ENCODE measurements around the gene SPATA2L. TPM values are rescaled to one million over a fixed set of nuclear protein-coding genes. Genes with fewer than 3 reads are reported as not detected.
"Not testable (repeated sequence)": the region's sequence is repeated elsewhere in the genome, so short reads cannot be mapped to it uniquely, and the experiment has no call there.

SPATA2L gene
- total RNA-seq, 1 experiment from 2014 or later, result 15.3 TPM

DNA sequence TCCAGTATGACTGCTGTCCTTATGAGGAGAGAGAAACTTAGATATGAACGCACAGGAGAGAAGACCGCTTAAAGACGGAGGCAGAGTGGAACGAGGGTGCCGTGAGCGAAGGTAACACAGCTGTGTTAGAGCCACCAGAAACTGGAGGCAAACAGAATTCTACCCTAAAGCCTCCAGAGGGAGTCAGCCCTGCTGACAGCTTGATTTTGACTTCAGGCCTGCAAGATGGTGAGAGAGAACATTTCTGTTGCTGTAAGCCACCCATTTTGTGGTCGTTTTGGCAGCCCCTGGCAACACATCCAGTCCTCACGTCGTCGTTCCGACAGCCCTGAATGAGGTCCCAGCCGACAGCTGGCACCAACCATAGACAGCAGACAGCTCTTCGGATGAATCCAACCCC, 2.8 kb upstream of the SPATA2L start:
- Histone ChIP-seq H4K20me1 (ENCODE audit: insufficient read depth) (peaks cover 6% of the 10 kb centered on the region), H3K4me1 (replicated peaks; ENCODE audit: insufficient read depth) (peaks cover 5% of the 10 kb centered on the region; the same call in 1 of the 2 replicates), H3K9me3 (ENCODE audit: insufficient read depth, low read depth) (no peaks in the 10 kb centered on the region), H3K4me3 (no peak overlapping the region), H3K27me3 (ENCODE audit: insufficient read depth, low read depth) (no peaks in the 10 kb centered on the region), H2AFZ (no peak overlapping the region), H3K27ac (no peak overlapping the region), H3K4me2 (no peak overlapping the region), H3K36me3 (ENCODE audit: low read depth) (no peaks in the 10 kb centered on the region), H3F3A (ENCODE audit: insufficient read depth, low read depth) (peaks cover 34% of the 10 kb centered on the region; the same call in 1 of the 2 replicates), H3K9me2 (ENCODE audit: insufficient read depth) (no peaks in the 10 kb centered on the region), H3K79me2 (ENCODE audit: low read depth) (no peaks in the 10 kb centered on the region)
- no peak for TF ChIP-seq EZH2 (IDR thresholded peaks at IDR 0.05; ENCODE audit: low read depth)
- TF ChIP-seq, protein P1, sequence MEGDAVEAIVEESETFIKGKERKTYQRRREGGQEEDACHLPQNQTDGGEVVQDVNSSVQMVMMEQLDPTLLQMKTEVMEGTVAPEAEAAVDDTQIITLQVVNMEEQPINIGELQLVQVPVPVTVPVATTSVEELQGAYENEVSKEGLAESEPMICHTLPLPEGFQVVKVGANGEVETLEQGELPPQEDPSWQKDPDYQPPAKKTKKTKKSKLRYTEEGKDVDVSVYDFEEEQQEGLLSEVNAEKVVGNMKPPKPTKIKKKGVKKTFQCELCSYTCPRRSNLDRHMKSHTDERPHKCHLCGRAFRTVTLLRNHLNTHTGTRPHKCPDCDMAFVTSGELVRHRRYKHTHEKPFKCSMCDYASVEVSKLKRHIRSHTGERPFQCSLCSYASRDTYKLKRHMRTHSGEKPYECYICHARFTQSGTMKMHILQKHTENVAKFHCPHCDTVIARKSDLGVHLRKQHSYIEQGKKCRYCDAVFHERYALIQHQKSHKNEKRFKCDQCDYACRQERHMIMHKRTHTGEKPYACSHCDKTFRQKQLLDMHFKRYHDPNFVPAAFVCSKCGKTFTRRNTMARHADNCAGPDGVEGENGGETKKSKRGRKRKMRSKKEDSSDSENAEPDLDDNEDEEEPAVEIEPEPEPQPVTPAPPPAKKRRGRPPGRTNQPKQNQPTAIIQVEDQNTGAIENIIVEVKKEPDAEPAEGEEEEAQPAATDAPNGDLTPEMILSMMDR (conservative IDR thresholded peaks at IDR 0.05), result no peak
- CTCF ChIA-PET, result interaction anchor here (0.6 kb wide), 1 partner anchor 168 kb away, joined by 8 read pairs; no protein-coding TSS in a partner anchor
- intact Hi-C loops (cut with micrococcal nuclease; ENCODE audit: unreplicated experiment), result loop anchor here (5.0 to 10.0 kb wide), 4 partner anchors 132 to 459 kb away; partner anchors contain the start of gene TUBB3
- BruUV-seq (replicated peaks), result no TSS peak
- POLR2A ChIA-PET (ENCODE audit: unreplicated experiment), result interaction anchor here (0.6 kb wide), 1 partner anchor 169 kb away, joined by 16 read pairs; the partner anchor contains the start of gene TCF25
- DNase-seq, result no peak

DNA sequence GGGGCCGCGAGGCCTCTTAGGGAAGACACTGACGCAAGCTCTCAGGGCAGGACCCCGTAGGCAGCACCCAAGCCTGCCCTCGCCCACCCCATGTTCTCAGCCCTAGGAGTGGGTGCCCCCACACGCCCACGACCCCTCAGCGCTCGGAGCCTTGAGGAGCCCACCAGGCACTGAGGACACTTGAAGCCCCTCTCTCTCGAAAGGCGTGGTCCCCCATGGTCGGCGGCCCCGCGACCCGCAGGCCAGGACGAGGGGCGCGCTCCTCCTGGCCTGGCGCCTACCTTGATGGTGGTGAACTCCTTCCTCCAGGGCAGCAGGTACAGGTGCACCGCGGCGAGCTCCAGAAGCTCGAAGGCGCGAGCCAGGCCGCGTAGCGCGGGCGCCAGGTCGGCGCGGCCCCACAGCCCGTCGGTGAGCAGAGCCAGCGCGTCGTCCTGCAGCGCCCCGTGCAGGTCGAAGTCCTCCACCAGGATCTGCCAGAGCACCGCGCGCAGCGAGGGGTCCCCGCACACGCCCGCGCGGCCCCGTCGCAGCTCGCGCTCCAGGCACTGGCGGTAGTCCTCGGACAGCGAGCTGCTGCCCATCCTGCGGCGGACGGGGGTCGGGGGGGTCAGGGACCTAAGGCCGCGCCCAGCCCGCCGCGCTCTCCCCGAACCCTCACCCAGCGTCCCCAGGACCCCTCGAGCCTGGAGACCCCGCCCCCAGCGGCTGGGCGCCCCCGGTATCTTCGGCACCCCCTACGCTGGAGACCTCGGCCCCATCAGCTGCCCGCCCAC, 668 bp downstream of the SPATA2L start:
- BruUV-seq (replicated peaks), result TSS peak; percentile 26
- Histone ChIP-seq H3K4me2 (peak overlapping the region; percentile 96), H3K9me3 (ENCODE audit: insufficient read depth, low read depth) (no peaks in the 10 kb centered on the region), H2AFZ (peak overlapping the region; percentile 71), H3K27ac (peak overlapping the region; percentile 29; the same call in 1 of the 2 replicates), H3K79me2 (ENCODE audit: low read depth) (no peaks in the 10 kb centered on the region), H3K4me3 (peak overlapping the region; percentile 67), H3F3A (ENCODE audit: insufficient read depth, low read depth) (peaks cover 34% of the 10 kb centered on the region; the same call in 1 of the 2 replicates), H4K20me1 (ENCODE audit: insufficient read depth) (peaks cover 23% of the 10 kb centered on the region), H3K9me2 (ENCODE audit: insufficient read depth) (no peaks in the 10 kb centered on the region), H3K36me3 (ENCODE audit: low read depth) (no peaks in the 10 kb centered on the region), H3K4me1 (replicated peaks; ENCODE audit: insufficient read depth) (peaks cover 5% of the 10 kb centered on the region; the same call in 1 of the 2 replicates), H3K27me3 (ENCODE audit: insufficient read depth, low read depth) (no peaks in the 10 kb centered on the region)
- POLR2A ChIA-PET (ENCODE audit: unreplicated experiment), result interaction anchor here (0.6 to 0.9 kb wide), 5 partner anchors 16 to 173 kb away, joined by 4 to 8 read pairs (median 8); partner anchors contain the start of gene TCF25
- CTCF ChIA-PET, result interaction anchor here (0.7 to 2.0 kb wide), 6 partner anchors 14 to 382 kb away, joined by 3 to 7 read pairs (median 4); partner anchors contain the start of genes CDK10, TCF25, VPS9D1 and ZNF276
- DNase-seq, result peak; percentile 57 to 66
- no peak for TF ChIP-seq EZH2 (IDR thresholded peaks at IDR 0.05; ENCODE audit: low read depth)
- TF ChIP-seq, protein P1 (conservative IDR thresholded peaks at IDR 0.05), result no peak; the same call in 1 of the 2 replicates
- intact Hi-C loops (cut with micrococcal nuclease; ENCODE audit: unreplicated experiment), result loop anchor here (1.0 to 10.0 kb wide), 6 partner anchors 18 to 456 kb away; partner anchors contain the start of gene TUBB3

DNA sequence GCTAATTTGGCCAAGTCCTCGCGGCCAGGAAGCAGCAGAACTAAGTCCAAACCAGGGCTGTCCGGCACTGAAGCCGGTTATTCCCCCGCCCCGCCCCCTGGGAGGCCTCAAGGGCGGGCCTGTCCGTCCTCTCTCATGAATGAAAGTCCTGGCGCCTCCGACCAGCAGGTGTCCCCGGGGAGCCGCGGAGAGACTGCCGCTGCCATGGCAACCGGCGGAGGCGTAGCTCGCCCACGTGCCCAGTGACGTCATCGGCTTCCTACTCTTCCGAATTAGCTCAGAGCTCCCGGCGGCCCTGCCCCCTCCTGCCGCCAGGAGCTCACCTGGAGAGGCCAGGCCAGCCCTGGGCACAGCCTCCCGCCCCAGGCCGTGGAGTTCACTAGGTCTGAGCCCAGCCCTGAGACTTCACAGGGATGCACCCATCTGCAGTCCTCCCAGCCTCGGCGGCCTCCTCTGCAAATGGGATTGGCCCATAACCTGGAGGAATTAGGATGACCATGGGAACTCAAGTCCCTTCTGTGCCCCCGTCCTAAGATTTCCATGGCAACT, 1.3 kb downstream of the SPATA2L start:
- Histone ChIP-seq H3K27me3 (ENCODE audit: insufficient read depth, low read depth) (no peaks in the 10 kb centered on the region), H3K4me1 (replicated peaks; ENCODE audit: insufficient read depth) (peaks cover 5% of the 10 kb centered on the region; the same call in 1 of the 2 replicates), H3K4me3 (peak overlapping the region; percentile 67), H3K9me3 (ENCODE audit: insufficient read depth, low read depth) (no peaks in the 10 kb centered on the region), H2AFZ (no peak overlapping the region; the same call in 1 of the 2 replicates), H3K36me3 (ENCODE audit: low read depth) (no peaks in the 10 kb centered on the region), H3K4me2 (peak overlapping the region; percentile 96), H3K9me2 (ENCODE audit: insufficient read depth) (no peaks in the 10 kb centered on the region), H3K79me2 (ENCODE audit: low read depth) (no peaks in the 10 kb centered on the region), H3F3A (ENCODE audit: insufficient read depth, low read depth) (peaks cover 38% of the 10 kb centered on the region; the same call in 1 of the 2 replicates), H3K27ac (peak overlapping the region; percentile 29; the same call in 1 of the 2 replicates), H4K20me1 (ENCODE audit: insufficient read depth) (peaks cover 23% of the 10 kb centered on the region)
- ChIA-PET POLR2A (ENCODE audit: unreplicated experiment) (interaction anchor here (0.5 to 0.9 kb wide), 7 partner anchors 16 to 1165 kb away, joined by 4 to 12 read pairs (median 8); partner anchors contain the start of gene TCF25), CTCF (interaction anchor here (0.6 to 2.0 kb wide), 9 partner anchors 13 to 382 kb away, joined by 3 to 19 read pairs (median 5); partner anchors contain the start of genes CDK10, TCF25, VPS9D1 and ZNF276)
- intact Hi-C loops (cut with micrococcal nuclease; ENCODE audit: unreplicated experiment), result loop anchor here (1.0 to 10.0 kb wide), 6 partner anchors 19 to 455 kb away; partner anchors contain the start of gene TUBB3
- BruUV-seq (replicated peaks), result no TSS peak
- TF ChIP-seq EZH2 (IDR thresholded peaks at IDR 0.05; ENCODE audit: low read depth), result no peak
- TF ChIP-seq, protein P1 (conservative IDR thresholded peaks at IDR 0.05), result peak; percentile 79
- peak; percentile 96 to 100 for DNase-seq

DNA sequence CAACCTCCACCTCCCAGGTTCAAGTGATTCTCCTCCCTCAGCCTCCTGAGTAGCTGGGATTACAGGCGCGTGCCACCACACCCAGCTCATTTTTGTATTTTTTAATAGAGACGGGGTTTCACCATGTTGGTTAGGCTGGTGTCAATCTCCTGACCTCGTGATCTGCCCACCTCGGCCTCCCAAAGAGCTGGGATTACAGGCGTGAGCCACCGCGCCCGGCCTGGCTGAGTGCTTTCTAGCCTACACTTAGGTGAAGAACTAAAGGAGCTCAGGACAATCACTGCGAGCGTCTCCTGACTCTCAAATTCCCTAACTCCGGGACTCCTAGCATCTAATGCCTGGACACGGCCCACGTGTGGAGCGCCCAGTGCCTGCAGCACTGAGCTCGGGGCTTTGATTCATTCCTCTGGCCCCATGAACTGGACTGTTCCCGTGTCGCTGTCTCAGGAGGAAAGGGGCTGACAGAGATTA, 1.8 kb downstream of the SPATA2L start:
- H2AFZ ChIP-seq; H3K27ac ChIP-seq; H3K27me3 ChIP-seq (ENCODE audit: insufficient read depth, low read depth); H3K4me1 ChIP-seq (replicated peaks; ENCODE audit: insufficient read depth); H3K36me3 ChIP-seq (ENCODE audit: low read depth); H3K9me2 ChIP-seq (ENCODE audit: insufficient read depth); DNase-seq; H3K79me2 ChIP-seq (ENCODE audit: low read depth); H3K9me3 ChIP-seq (ENCODE audit: insufficient read depth, low read depth): not testable (repeated sequence)
- H4K20me1 ChIP-seq (ENCODE audit: insufficient read depth), result peaks cover 23% of the 10 kb centered on the region
- TSS peak; percentile 24 for BruUV-seq (replicated peaks)
- H3K4me2 ChIP-seq, result peak overlapping the region; percentile 62
- ChIA-PET CTCF (interaction anchor here (0.6 to 2.0 kb wide), 6 partner anchors 13 to 175 kb away, joined by 3 to 19 read pairs (median 6); partner anchors contain the start of genes CDK10 and TCF25), POLR2A (ENCODE audit: unreplicated experiment) (interaction anchor here (0.5 to 0.9 kb wide), 4 partner anchors 37 to 1165 kb away, joined by 5 to 12 read pairs (median 8); no protein-coding TSS in a partner anchor)
- peaks cover 38% of the 10 kb centered on the region; the same call in 1 of the 2 replicates for H3F3A ChIP-seq (ENCODE audit: insufficient read depth, low read depth)
- intact Hi-C loops (cut with micrococcal nuclease; ENCODE audit: unreplicated experiment), result loop anchor here (1.0 to 10.0 kb wide), 6 partner anchors 20 to 455 kb away; partner anchors contain the start of gene TUBB3
- peak overlapping the region; percentile 15; the same call in 1 of the 2 replicates for H3K4me3 ChIP-seq
